ENCODE measurements around the gene FAM3A. TPM values are rescaled to one million over a fixed set of nuclear protein-coding genes. Genes with fewer than 3 reads are reported as not detected.
"Not testable (repeated sequence)": the region's sequence is repeated elsewhere in the genome, so short reads cannot be mapped to it uniquely, and the experiment has no call there.

The FAM3A gene
- total RNA-seq, 4 donors from 2014 or later = 62.7 to 112 (median 72.5) TPM

DNA sequence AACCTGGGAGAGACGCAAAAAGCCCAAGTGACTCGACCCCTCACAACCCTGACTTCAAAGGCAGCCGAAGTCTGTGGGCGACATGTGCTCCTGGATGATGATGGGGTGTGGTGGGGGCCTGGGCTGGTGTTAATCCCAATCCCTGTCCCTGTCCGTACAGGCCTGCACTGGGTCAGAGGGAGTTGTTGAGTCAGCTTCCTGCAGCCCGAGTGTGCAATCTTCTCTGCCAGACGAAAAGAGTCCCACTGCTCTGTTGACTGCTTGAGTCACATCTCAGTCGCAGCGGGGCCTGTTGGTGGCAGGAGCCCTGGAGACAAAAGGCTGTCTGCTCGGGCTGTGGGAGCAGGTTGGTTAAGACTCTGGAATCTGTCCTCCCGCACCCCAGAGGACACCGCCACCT lies 10.3 kb downstream of the FAM3A start:
- Histone ChIP-seq H3K36me3 (no peaks in the 10 kb centered on the region), H3K4me1 (no peaks in the 10 kb centered on the region), H3K4me3 (no peak overlapping the region), H3K27me3 (no peaks in the 10 kb centered on the region), H3K9me3 (no peaks in the 10 kb centered on the region), H3K27ac (no peak overlapping the region)
- WGBS, 2 donors (ENCODE audit: low coverage in 1 of 2) = 85% methylated on average over 9 of the region's 12 CpGs; no CpG with 5 or more reads in 1 of the 2 donors
- intact Hi-C loops (cut with DNase I; ENCODE audit: low total_unique reads) (no loop called here), in situ Hi-C loops (cut with MboI; ENCODE audit: low pct_ligation_motif_present in 1 of 4, low pct_unique_long_range_greater_than_20kb in 1 of 4, low sequenced_read_pairs in 3 of 4) (no loop called here)
- no peak for TF ChIP-seq EP300 (IDR thresholded peaks at IDR 0.05; ENCODE audit: low read depth)
- no peak for TF ChIP-seq POLR2AphosphoS5 (IDR thresholded peaks at IDR 0.05)
- TF ChIP-seq POLR2A (IDR thresholded peaks at IDR 0.05) = no peak
- TF ChIP-seq, protein P1, sequence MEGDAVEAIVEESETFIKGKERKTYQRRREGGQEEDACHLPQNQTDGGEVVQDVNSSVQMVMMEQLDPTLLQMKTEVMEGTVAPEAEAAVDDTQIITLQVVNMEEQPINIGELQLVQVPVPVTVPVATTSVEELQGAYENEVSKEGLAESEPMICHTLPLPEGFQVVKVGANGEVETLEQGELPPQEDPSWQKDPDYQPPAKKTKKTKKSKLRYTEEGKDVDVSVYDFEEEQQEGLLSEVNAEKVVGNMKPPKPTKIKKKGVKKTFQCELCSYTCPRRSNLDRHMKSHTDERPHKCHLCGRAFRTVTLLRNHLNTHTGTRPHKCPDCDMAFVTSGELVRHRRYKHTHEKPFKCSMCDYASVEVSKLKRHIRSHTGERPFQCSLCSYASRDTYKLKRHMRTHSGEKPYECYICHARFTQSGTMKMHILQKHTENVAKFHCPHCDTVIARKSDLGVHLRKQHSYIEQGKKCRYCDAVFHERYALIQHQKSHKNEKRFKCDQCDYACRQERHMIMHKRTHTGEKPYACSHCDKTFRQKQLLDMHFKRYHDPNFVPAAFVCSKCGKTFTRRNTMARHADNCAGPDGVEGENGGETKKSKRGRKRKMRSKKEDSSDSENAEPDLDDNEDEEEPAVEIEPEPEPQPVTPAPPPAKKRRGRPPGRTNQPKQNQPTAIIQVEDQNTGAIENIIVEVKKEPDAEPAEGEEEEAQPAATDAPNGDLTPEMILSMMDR (IDR thresholded peaks at IDR 0.05) = no peak
- DNase-seq = no peak

DNA sequence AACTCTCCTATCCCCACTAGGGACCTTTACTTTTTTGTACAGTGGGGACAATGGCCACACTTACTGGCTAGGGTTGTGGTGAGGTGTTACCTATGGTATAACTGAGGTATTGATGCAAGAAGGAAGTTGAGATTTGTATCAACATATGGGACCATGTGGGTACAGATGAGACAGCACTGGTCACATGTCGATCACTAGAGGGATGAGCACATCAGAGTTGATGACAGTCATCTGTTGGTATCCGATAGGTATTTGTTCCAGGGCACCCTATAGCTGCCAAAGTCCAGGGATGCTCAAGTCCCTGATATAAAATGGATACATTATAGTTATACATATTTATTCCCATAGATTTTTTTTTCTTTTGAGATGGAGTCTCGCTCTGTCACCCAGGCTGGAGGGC lies 13.0 kb downstream of the FAM3A start:
- intact Hi-C loops (cut with DNase I; ENCODE audit: low total_unique reads) = no loop called here
- 81% methylated on average over 3 of the region's 3 CpGs; no CpG with 5 or more reads in 1 of the 2 donors for WGBS, 2 donors (ENCODE audit: low coverage in 1 of 2)
- in situ Hi-C loops (cut with MboI; ENCODE audit: low pct_ligation_motif_present in 1 of 4, low pct_unique_long_range_greater_than_20kb in 1 of 4, low sequenced_read_pairs in 3 of 4) = no loop called here
- TF ChIP-seq EP300 (IDR thresholded peaks at IDR 0.05; ENCODE audit: low read depth) (no peak), POLR2AphosphoS5 (IDR thresholded peaks at IDR 0.05) (no peak), POLR2A (IDR thresholded peaks at IDR 0.05) (no peak)
- TF ChIP-seq, protein P1 (IDR thresholded peaks at IDR 0.05) = no peak
- Histone ChIP-seq H3K4me3 (no peak overlapping the region), H3K36me3 (no peaks in the 10 kb centered on the region), H3K27me3 (no peaks in the 10 kb centered on the region), H3K9me3 (no peaks in the 10 kb centered on the region), H3K27ac (no peak overlapping the region), H3K4me1 (no peaks in the 10 kb centered on the region)
- no peak for DNase-seq

DNA sequence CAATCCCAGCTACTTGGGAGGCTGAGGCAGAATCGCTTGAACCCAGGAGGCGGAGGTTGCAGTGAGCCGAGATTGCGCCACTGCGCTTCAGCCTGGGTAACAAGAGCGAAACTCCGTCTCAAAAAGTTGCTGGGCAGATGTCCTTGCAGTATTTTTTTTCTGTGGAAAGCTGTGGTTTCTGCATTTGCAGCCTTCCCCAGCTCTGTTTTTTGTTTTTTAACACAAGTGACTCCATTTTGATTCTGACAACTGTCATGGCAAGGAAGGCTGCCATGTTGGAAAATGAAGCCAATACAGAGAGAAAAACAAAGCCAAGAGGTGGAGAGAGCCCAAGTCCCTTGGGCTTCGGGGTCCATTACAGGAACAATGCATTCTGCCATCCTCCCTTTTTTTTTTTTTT lies 13.9 kb downstream of the FAM3A start:
- no peak overlapping the region for H3K4me3 ChIP-seq
- DNase-seq = no peak
- in situ Hi-C loops (cut with MboI; ENCODE audit: low pct_ligation_motif_present in 1 of 4, low pct_unique_long_range_greater_than_20kb in 1 of 4, low sequenced_read_pairs in 3 of 4) = no loop called here
- no peak overlapping the region for H3K27ac ChIP-seq
- no peaks in the 10 kb centered on the region for H3K27me3 ChIP-seq
- no peak for TF ChIP-seq POLR2AphosphoS5 (IDR thresholded peaks at IDR 0.05)
- 91% methylated on average over 8 of the region's 8 CpGs; no CpG with 5 or more reads in 1 of the 2 donors for WGBS, 2 donors (ENCODE audit: low coverage in 1 of 2)
- intact Hi-C loops (cut with DNase I; ENCODE audit: low total_unique reads) = no loop called here
- no peaks in the 10 kb centered on the region for H3K36me3 ChIP-seq
- H3K9me3 ChIP-seq = no peaks in the 10 kb centered on the region
- no peaks in the 10 kb centered on the region for H3K4me1 ChIP-seq

DNA sequence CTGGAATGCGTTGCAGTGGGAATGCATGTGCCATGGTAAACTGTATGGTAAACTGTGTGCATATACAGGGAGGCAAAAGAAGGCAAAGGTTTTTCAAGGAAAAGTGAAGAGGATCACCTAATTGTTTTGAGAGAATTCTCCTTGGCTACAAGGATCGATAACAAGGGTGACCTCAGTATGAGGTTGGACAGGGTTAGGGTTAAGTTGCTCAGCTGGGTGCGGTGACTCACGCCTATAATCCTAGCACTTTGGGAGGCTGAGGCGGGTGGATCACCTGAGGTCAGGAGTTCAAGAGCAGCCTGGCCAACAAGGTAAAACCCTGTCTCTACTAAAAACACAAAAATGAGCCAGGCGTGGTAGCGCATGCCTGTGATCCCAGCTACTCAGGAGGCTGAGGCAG lies 14.6 kb downstream of the FAM3A start:
- H3K27me3 ChIP-seq; H3K4me3 ChIP-seq; H3K4me1 ChIP-seq; H3K27ac ChIP-seq; H3K9me3 ChIP-seq; DNase-seq; intact Hi-C loops (cut with DNase I; ENCODE audit: low total_unique reads); H3K36me3 ChIP-seq; in situ Hi-C loops (cut with MboI; ENCODE audit: low pct_ligation_motif_present in 1 of 4, low pct_unique_long_range_greater_than_20kb in 1 of 4, low sequenced_read_pairs in 3 of 4): not testable (repeated sequence)
- WGBS, 2 donors (ENCODE audit: low coverage in 1 of 2) = 79 to 80% methylated on average over 1 to 7 of the region's 7 CpGs

DNA sequence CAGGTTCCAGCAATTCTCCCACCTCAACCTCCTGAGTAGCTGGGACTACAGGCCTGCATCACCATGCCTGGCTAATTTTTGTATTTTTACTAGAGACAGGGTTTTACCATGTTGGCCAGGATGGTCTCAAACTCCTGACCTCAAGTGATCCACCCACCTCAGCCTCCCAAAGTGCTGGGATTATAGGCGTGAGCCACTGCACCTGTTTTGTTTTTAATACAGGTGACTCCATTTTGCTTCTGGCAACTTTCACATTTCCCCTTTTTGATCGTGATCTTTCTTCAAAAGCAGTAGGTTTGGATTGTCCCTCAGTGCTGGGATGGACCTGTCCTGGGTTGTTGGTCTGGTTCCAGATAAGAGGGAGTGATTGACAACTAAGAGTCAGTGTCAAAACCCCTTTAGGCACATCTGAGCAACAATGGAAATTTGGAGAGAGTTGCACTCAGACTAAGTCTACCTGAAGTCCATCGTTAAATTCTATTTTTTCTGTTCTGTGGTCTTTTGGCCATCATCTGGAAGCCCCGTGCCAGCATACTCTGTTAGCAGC lies 19.4 kb downstream of the FAM3A start:
- H3K27ac ChIP-seq; intact Hi-C loops (cut with DNase I; ENCODE audit: low total_unique reads); H3K4me3 ChIP-seq; H3K36me3 ChIP-seq; H3K4me1 ChIP-seq; DNase-seq; H3K9me3 ChIP-seq; in situ Hi-C loops (cut with MboI; ENCODE audit: low pct_ligation_motif_present in 1 of 4, low pct_unique_long_range_greater_than_20kb in 1 of 4, low sequenced_read_pairs in 3 of 4); H3K27me3 ChIP-seq: not testable (repeated sequence)
- WGBS, 2 donors (ENCODE audit: low coverage in 1 of 2) = 73% methylated on average over 4 of the region's 4 CpGs; no CpG with 5 or more reads in 1 of the 2 donors

DNA sequence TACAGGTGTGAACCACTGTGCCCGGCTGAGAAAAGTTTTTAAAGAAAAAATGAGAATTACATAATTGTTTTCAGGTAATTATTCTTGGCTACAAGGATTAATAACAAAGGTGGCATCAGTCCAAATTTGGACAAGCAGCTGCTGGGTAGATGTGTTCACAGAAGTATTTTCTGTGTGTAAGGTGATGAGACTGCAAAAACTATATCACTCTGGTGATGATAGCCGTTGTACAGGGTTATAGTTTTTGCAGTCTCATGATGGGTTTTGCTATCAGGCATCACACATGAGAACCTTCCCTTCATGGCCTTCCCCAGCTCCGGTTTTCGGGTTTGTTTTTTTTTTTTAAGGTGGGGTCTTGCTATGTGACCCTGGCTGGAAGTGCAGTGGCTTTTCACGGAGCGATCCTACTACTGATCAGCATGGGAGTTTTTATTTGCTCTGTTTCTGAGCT lies 20.5 kb downstream of the FAM3A start:
- intact Hi-C loops (cut with DNase I; ENCODE audit: low total_unique reads) = no loop called here
- Histone ChIP-seq H3K4me1 (no peaks in the 10 kb centered on the region), H3K27me3 (no peaks in the 10 kb centered on the region), H3K36me3 (no peaks in the 10 kb centered on the region), H3K9me3 (no peaks in the 10 kb centered on the region), H3K27ac (no peak overlapping the region), H3K4me3 (no peak overlapping the region)
- in situ Hi-C loops (cut with MboI; ENCODE audit: low pct_ligation_motif_present in 1 of 4, low pct_unique_long_range_greater_than_20kb in 1 of 4, low sequenced_read_pairs in 3 of 4) = no loop called here
- no peak for DNase-seq
- no peak for TF ChIP-seq EP300 (IDR thresholded peaks at IDR 0.05; ENCODE audit: low read depth)
- TF ChIP-seq, protein P1 (IDR thresholded peaks at IDR 0.05) = no peak
- no peak for TF ChIP-seq POLR2AphosphoS5 (IDR thresholded peaks at IDR 0.05)
- TF ChIP-seq POLR2A (IDR thresholded peaks at IDR 0.05) = no peak
- WGBS, 2 donors (ENCODE audit: low coverage in 1 of 2) = 69 to 86% methylated on average over 3 to 6 of the region's 6 CpGs

Data from transverse colon (tissue), 4 donors.